HuH-7 (cell line): ENCODE data around the gene ME3.
"Not testable (repeated sequence)": the region's sequence is repeated elsewhere in the genome, so short reads cannot be mapped to it uniquely, and the experiment has no call there.

Experiments used
- DNase-seq: peaks from one replicate; pipeline ENCODE4 v3.0.0; 2011; ENCODE audit warnings: low spot score

Gene ME3

DNA sequence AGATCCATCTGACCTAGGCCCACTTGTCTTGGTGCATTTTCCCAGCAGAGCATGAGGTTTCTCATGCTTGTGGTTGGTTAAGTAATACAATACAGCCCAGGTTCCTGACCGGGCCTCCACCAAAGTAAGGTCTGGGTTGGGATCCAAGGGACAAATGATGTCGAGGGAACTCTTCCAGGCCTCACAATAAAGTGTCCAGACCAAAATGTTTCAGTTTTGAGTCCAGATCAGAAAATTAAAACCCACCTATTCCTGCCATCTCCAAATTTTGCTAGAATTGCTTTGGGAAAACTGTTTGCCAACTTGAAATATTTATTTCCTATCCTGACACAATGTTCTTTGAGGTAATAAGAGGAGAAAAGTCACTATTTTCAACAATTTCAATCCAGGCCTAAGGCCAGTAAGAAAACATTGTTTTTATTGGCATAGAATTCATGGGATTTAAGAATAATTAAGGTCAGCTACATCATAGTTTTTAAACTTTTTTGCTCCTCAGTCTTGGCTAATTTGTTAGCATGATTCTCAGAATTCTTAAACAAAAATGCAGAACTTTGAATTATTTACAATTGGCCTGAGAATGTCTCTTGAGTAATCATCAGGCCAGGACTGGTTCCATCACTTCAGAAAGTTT lies 51.4 kb downstream of the ME3 start:
- no peak for DNase-seq

DNA sequence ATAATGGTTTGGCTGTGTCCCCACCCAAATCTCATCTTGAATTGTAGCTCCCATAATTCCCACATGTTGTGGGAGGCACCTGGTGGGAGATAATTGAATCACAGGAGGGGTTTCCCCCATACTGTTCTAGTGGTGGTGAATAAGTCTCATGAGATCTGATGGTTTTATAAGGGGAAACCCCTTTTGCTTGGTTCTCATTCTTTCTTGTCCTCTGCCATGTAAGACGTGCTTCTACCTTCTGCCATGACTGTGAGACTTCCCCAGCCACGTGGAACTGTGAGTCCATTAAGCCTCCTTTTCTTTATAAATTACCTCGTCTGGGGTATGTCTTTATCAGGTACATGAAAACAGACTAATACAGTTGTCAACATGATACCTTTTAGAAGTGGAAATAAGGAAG lies 53.0 kb downstream of the ME3 start:
- not testable (repeated sequence) for DNase-seq

DNA sequence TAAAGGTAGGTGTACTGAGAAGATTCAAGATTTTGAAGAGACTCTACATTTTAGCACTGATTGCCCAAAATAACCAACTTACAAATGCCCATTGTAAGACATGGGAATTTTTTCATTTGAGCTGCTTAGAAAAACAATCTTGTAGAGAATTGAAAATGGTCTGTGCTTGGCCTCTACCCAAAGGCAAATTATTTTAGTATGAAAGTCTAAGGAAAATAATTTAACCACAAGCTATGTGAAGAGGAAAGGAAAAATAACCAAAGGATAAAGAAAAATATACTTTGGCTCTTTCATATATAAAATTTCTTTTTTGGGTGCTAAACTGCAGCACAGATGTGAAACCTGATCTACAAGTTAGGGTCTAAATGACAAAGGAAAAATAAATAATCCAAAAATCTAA lies 54.9 kb downstream of the ME3 start:
- DNase-seq, result no peak

DNA sequence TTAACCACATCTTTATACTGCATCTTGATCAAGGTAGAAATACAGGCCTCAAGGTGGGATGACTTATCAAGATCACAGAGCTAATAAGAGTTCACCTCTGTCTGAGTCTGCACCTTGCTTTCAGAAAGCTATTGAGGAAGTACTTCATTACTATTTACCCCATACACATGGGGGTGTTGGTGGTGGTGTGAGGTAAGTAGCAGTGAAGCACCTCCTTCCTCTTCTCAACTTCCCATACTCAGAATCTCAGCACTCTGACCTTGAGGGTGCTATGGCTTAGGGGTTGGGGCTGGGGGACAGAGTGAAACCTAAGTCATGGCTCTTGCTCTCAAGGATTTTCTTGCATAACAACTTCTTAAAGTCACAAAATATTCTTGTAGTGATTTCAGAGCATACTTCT lies 56.9 kb downstream of the ME3 start:
- no peak for DNase-seq

DNA sequence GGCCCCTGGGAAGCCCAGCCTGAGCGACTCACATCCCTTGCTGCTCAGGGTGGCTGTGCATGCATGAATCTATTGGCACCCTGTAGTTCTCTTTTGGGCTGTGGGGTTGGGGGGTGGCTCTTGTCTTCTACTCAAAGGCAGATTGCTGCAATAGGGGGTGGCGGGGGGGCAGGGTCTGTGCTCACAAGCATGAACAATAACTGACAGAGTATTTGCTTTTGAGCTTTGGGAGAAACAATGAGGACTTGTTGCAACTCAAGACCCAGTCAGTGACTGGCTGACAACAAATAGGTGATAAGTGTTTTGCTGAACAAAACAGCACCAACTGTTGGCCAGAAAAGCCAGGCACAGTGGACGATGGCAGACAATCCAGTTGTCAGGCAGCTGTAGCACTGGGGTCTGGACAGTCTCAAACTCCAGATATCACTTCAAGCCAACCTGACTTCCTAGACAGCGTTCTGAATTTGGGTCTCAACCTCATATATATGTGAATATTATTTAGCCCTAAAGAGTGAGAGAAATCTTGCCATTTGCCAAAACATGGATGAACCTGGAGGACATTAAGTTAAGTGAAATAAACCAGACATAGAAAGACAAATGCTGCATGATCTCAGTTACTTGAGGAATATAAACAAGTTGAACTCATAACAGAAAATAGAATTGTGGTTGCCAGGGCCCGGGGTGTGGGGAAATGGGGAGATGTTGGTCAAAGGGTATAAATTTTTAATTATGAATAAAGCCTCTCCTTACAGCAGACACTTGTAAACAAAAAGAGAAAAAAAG lies 61.7 kb downstream of the ME3 start:
- DNase-seq, result no peak

DNA sequence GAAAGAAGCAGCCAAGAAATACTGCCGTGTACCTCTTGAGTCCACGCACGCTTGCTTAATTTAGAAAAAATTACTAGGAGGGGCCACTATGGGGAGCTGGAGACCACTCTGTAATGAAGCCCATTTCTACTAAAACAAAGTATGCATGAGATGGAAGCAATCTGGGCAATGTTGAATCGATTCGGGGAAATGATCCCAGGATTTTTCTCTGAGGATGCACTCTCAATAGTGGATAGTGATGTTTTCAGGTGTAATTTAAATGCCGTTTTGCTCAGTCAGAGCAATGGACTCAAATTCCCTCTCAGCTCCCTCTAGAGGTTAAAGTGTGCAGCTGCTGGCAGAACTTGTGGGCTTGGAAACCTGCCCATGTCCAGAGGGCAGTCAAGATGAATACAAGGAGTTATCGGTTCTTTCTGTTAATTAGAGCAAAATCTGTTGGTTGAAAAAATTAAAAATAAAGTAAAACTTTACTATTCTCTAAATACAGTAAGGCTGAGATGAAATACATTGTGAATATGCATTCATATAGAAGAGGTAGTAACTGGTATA lies 64.1 kb downstream of the ME3 start:
- peak; percentile 25 for DNase-seq

DNA sequence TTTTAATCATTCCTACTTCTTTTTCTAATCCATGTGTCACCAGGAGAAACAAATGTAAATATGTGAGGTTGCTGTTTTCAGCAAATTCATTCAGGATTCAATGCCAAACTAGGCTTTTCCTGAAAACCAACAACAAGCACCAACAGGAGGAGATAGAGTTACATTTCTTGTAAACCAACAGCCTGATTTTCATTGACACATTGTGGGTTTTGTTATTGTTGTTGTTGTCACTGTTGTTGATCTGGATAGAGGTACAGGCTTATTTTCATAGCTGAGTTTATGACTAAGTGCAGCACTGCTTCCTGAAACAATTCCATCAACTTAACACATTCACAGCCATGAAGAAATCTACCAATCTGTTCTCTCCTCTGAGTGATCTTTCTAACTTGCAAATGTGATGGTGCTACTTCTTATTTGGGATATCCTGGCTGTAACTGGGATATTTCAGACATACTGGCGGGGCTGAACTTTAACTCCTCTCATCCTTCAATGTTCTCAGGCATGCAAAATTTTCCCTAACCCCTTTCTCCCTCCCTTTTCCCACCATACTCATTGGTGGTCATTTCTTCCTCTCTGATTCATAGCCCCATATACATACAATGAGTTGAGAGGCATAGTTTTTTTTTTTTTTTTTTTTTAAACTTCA lies 65.5 kb downstream of the ME3 start:
- no peak for DNase-seq

DNA sequence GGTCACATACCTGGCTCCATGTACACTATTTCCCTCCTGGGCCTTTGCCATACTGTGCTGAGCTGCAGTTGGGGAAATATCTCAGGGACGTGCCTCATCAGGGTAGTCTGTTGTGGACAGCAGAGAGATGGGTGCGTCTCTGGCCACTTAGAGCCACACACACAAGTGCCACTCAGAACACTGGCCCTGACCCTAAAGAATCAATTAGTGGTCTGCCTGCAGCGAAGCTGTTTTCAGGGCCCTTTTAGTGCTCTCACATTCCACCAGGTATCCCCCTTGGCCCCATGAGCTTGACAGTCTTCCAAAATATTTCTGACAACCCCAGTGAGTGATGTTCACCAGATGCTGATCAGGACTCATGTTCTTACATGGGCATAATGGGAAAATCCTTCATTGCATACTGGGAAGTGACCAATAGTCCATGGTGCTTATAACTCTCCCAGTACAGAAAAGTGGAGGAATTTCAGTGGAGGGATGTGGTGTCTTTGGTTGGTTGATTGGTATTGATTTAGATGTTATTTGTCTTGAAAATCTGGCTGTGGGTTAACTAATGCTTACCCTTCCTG lies 66.1 kb downstream of the ME3 start:
- DNase-seq, result no peak

DNA sequence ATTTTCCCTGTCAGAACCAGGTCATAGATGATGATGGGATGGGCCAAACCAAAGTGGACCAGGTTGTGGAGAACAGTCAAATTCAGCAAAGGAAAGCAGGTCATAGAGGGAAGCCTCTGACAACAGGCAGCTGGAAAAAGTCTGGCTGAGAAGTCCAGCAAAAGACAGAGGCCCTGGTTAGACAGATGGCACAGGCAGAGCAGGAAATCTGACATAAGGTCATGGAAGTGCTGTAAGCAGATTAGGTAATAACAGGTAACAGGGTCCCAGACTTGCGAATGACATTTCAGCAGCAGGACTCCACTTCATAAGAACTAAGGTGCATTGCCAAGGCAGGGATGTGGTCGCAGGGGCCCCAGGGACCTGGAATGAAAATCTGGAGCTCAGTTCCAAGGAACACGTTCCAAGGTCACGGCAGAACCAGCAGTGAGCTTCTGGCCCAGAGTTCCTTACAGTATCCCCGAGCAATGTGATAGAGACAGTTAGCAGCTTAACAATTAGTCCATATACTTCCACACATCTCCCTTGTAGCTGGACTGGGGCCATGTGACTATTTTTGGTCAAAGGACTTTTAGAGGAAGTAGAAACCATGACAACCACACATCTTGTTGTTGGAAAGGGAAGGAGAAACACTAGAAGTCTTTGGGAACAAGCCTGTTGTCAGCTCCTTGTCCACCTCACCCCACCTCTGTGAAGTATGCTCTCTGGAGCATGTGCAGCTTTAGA lies 75.4 kb downstream of the ME3 start:
- DNase-seq, result no peak

DNA sequence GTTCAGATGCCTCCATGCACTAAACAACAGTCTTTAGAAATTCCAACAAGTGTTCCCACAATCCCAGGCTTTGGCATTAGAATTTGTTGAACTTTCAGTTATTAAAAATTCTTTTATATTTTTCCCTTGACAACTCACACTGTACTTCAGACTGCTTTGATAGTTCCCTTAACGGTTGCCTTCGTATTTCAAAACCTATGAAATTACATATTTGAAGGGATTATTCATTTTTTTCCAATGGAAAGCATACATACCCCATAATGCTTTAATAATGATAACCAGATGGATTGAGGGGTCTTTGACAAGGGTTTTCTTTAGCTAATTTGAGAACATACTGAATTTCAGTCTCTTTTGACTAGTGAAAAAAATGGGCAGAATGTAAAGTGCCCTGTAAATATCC lies 76.5 kb downstream of the ME3 start:
- DNase-seq, result no peak

DNA sequence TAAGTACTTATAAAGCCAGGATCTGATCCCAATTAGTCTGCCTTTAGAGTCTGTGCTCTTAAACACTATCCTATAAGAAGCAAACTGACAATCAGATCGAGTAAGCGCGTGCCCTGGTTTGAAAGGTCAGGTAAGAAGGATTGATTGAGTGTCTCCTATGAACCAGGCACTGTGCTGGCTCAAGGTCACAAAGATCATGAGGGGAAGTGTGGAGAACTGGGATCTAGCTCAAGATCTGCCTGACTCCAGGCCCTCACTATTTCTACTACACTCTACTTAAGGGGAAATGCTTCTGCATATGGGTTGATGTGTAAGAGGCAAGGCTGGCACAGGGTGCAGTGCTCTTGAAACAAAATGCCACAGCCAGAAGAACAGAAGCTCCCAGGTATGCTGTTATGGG lies 77.0 kb downstream of the ME3 start:
- DNase-seq, result no peak

DNA sequence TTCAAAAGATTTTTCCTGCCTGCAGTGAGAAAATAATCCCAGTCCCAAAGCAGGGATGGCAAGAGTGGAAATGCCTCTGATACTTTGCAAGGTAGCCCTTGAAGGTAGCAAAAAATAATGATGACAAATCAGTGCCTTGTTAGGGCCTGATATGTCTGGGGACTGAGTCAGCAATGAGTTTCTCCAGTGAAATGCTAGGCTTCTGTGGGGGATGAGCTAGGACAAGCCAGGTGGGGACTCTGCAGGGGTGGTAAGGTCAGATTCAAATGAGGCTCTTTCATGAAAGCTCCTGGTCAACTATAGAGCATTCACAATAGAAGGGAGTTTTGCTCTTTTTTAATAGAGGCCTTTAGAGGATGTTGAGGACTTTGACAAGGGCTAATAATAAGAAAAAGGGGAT lies 77.7 kb downstream of the ME3 start:
- no peak for DNase-seq

DNA sequence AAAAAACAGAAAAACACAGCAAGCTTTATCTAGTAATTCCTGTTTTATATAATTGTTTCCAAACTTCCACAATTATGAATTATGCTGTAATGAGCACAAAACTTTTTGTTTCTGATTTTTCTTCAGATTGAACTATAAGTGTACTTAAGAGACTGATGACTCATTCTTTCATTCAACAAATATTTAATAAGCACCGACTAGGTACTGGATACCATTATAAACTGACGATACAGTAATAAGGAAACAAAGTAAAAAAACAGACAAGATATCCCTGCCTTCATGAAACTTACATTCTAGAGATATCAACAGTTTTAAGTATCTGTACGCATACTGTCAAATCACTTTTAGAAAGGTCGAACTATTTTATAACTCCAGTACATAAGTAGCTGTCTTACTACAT lies 78.6 kb downstream of the ME3 start:
- no peak for DNase-seq

DNA sequence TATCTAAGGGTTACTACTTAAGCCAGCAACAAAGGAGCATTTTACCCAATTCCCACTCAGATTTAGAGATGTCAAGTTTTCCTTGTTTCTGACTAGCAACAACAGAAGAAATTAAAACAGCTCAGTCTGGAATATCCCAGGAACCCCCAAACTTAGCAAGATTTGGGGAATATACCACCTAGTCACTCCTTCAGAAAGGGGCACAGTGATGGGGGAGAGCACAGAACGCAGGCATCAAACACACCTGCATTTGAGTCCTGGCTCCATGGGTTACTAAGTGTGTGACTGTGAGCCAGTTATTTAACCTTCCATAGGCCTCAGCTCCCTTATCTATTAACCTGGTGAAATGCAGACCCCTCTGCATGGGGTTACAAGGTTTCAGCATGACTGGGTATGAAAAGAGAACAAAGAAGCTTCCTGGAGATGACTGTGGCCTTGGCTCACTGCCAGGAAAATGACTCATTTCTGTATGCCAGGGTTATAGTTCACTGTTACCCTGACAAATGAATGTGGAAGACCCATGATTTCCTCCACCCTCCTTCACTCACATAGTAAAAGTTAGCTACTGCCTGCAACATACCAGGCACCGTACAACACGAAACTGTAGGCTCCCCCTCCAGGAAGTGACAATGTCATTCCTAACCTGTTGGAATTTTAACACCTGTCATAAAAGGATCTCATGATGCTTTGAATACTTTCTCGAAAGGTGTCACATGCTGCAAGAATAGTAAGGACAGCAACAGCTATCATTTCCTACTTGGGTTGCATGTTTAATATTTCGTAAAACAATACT lies 79.6 kb downstream of the ME3 start:
- peak; percentile 37 for DNase-seq

DNA sequence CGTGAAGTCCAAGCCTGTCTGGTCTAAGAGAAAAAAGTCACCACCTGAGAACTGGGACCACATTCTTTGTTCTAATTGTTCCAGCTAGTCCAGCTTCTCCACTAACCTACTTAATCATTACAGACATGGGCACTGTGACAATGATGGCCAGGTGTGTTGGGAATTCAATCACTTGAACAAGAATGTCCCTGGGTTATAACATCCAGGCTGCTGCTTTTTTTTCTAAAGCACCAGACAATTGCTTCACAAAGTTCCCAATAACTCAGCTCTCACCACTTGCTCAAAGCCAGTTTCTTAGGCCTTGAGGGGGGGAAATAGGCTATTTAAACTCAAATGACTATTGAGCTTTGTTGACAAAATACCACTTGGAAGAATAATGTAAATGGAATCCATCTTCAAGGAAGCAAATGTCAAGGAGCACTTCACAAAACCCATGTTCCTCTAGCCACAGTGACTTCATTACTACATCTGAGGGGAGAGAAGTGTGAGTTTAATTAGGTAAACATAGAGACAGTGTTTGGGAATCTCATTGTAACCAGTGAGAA lies 80.3 kb downstream of the ME3 start:
- DNase-seq, result no peak

DNA sequence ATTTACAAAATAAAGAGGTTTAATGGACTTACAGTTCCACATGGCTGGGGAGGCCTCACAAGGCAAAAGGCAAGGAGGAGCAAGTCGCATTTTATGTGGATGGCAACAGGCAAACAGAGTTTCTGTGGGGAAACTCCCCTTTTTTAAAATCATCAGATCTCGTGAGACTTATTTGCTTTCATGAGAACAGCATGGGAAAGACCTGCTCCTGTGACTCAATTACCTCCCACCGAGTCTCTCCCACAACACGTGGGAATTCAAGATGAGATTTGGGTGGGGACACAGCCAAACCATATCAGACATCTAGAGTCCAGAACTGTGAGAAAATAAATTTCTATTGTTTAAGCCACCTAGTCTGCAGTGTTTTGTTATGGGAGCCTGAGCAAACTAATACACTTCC lies 80.8 kb downstream of the ME3 start:
- no peak for DNase-seq

DNA sequence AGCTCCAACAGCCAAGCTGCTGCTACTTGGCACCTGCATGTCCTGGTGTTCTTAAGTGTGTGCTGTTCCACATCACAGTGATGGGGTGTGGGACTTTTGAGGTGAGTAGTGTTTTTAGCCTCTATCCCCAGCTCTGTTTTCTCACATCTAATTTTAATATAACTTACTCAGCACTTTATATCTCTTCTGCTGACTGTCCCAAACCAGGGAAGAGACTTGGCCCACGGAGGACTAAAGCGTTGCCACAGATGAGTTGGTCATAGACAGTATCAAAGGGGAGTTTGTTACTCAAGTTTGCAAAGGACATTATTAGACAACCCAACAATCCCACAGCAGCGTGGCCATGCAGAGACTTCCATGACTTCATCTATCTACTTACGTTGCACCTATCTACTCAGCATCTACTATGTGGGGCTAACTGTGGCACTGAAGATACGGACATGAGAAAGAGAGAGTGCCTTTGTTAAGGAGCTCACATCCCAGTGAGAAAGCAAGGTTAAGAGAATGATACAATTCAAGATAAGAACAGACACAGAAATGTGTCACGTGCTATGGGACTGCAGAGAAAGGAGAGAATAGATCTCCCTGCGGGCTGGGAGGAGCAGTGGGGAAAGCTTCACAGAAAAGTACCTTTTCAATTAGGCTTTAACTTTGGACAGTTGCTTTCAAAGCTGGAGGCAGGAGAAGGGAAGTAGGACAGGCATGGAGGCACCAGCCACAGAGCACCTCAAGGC lies 82.4 kb downstream of the ME3 start:
- DNase-seq, result no peak

DNA sequence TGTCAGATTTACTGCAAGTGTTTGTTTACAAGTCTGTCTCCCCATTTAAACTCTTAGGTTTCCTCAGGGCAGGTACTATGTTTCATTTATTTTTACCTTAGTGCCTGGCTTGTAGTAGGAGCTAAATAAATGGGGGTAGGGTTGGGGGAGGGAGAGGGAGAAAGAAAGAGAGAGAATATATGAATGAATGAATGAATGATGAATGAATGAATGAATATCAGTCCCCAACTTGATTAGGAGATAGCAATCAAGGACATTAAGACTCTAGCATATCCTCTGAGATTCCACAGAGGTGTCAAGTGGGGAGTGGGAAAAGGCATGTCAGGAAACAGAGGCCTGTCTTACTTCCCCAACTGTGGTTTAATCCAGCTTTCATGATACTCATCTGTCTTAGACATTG lies 83.2 kb downstream of the ME3 start:
- DNase-seq, result no peak

DNA sequence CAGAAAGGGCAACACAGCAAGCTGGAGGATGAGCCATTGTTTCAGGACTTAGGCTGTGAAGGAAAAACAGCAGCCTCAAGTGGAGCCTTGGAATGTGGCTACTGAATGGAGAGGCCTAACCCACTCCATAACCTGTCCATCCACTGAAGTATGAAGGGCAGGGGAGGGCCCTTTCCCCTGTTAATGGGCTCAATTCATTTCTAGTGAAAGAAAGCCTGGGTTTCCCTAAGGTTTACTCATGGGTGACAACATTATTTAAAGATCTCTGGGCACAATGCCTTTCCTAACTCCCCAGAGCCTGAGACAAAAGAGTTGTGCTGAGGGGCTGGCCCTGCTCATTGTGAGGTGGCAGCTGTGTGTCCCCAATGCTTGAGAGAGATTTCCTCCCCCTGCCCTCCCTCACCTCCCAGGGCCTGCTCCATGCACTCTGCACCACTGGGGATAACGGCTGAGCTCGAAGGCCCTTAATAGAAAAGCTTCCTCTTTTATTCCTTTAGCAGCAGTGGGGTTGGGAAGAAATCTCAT lies 83.8 kb downstream of the ME3 start:
- no peak for DNase-seq
